Neural cell (in vitro differentiated cells): ENCODE data around the gene EIF2B2. TPM values are rescaled to one million over a fixed set of nuclear protein-coding genes. Genes with fewer than 3 reads are reported as not detected.

Source experiments
- H2AFZ ChIP-seq: fragments of 200-600, 300-800 bp; sonication (generic), shearing (Covaris generic); 2 replicates; pipeline ENCODE4 v1.6.0; 2014; ENCODE audit warnings: low read depth, mild to moderate bottlenecking, antibody characterized with exemption, low read length, moderate library complexity
- H3F3A ChIP-seq: fragments of 200-600 bp; shearing (Covaris generic); 2 replicates; pipeline ENCODE4 v1.6.1; 2016; ENCODE audit warnings: mild to moderate bottlenecking, moderate library complexity, mixed read lengths, antibody characterized with exemption, low read length; ENCODE audit not compliant: insufficient read depth, poor library complexity, severe bottlenecking
- H3K27ac ChIP-seq: fragments of 200-600, 300-800 bp; sonication (generic), shearing (Covaris generic); 2 replicates; pipeline ENCODE4 v1.5.1; 2014; ENCODE audit warnings: mild to moderate bottlenecking, low read length, moderate library complexity
- H3K27me3 ChIP-seq: fragments of 300-800, 200-600 bp; sonication (generic), shearing (Covaris generic); 2 replicates; pipeline ENCODE4 v1.6.0; 2014; ENCODE audit warnings: mild to moderate bottlenecking, low read depth, low read length, moderate library complexity; ENCODE audit not compliant: insufficient read depth
- H3K36me3 ChIP-seq: fragments of 300-800, 200-600 bp; sonication (generic), shearing (Covaris generic); 2 replicates; pipeline ENCODE4 v1.5.1; 2014; ENCODE audit warnings: mild to moderate bottlenecking, antibody characterized with exemption, low read length, moderate library complexity; ENCODE audit not compliant: insufficient read depth
- H3K4me2 ChIP-seq: fragments of 300-800, 200-600 bp; sonication (generic), shearing (Covaris generic); 2 replicates; pipeline ENCODE4 v1.6.0; 2014; ENCODE audit warnings: mild to moderate bottlenecking, low read length
- H3K4me3 ChIP-seq: fragments of 300-800, 200-600 bp; sonication (generic), shearing (Covaris generic); 2 replicates; pipeline ENCODE4 v1.5.1; 2014; ENCODE audit warnings: mild to moderate bottlenecking, low read length, moderate library complexity
- H3K79me2 ChIP-seq: fragments of 200-600 bp; shearing (Covaris generic); replicated peaks from 2 replicates; pipeline ENCODE4 v1.6.0; 2014; ENCODE audit warnings: mild to moderate bottlenecking, low read length, moderate library complexity; ENCODE audit not compliant: insufficient read depth
- H3K9ac ChIP-seq: fragments of 300-800, 200-600 bp; sonication (generic), shearing (Covaris generic); 2 replicates; pipeline ENCODE4 v1.6.1; 2016; ENCODE audit warnings: mild to moderate bottlenecking, low read length, mixed read lengths
- H3K9me2 ChIP-seq: fragments of 200-600 bp; shearing (Covaris generic); 2 replicates; pipeline ENCODE4 v1.6.1; 2016; ENCODE audit warnings: mild to moderate bottlenecking, low read length, mixed read lengths; ENCODE audit not compliant: insufficient read depth
- H3K9me3 ChIP-seq: fragments of 200-600, 300-800 bp; sonication (generic), shearing (Covaris generic); 2 replicates; pipeline ENCODE4 v1.6.1; 2016; ENCODE audit warnings: mild to moderate bottlenecking, mixed run types, low read length, moderate library complexity, mixed read lengths
- H4K20me1 ChIP-seq: fragments of 200-600 bp; shearing (Covaris generic); 2 replicates; pipeline ENCODE4 v1.6.1; 2016; ENCODE audit warnings: mild to moderate bottlenecking, mixed run types; ENCODE audit not compliant: insufficient read depth
- EP300 ChIP-seq: fragments of 450-650 bp; conservative IDR thresholded peaks from 2 replicates; pipeline ENCODE4 v1.6.1; 2014; ENCODE audit warnings: antibody characterized with exemption, mild to moderate bottlenecking, moderate library complexity; ENCODE audit not compliant: poor library complexity, severe bottlenecking
- EZH2 ChIP-seq: fragments of 200-600, 300-800 bp; shearing (Covaris generic), sonication (generic); IDR thresholded peaks from 2 replicates; pipeline ENCODE4 v1.6.1; 2014; ENCODE audit warnings: antibody characterized with exemption, low read length, borderline replicate concordance, mild to moderate bottlenecking; ENCODE audit not compliant: insufficient read depth, poor library complexity, severe bottlenecking
- MXI1 ChIP-seq: fragments of 450-650 bp; conservative IDR thresholded peaks from 2 replicates; pipeline ENCODE4 v1.6.1; 2014; ENCODE audit warnings: antibody characterized with exemption, mild to moderate bottlenecking; ENCODE audit not compliant: poor library complexity, severe bottlenecking
- POLR2AphosphoS5 ChIP-seq: IDR thresholded peaks from 2 replicates; pipeline ENCODE4 v1.6.1; 2012
- RAD21 ChIP-seq: fragments of 450-650 bp; conservative IDR thresholded peaks from 2 replicates; pipeline ENCODE4 v1.6.1; 2014; ENCODE audit warnings: antibody characterized with exemption, mild to moderate bottlenecking, moderate library complexity
- SMC3 ChIP-seq: fragments of 450-650 bp; conservative IDR thresholded peaks from 2 replicates; pipeline ENCODE4 v1.6.1; 2014; ENCODE audit warnings: antibody characterized with exemption, mild to moderate bottlenecking, moderate library complexity; ENCODE audit not compliant: poor library complexity
- TAF1 ChIP-seq: IDR thresholded peaks from 2 replicates; pipeline ENCODE4 v1.6.1; 2012; ENCODE audit warnings: low read depth
- polyA plus RNA-seq: library from polyadenylated mRNA; depleted of rRNA; stranded (reverse); fragments of >200 nt; gene quantifications from 2 replicates; pipeline ENCODE4 v1.2.3, GENCODE V29; 2014
- TF ChIP-seq, protein P1 (sequence below): fragments of 450-650 bp; IDR thresholded peaks from 2 replicates; pipeline ENCODE4 v1.5.1; 2014; ENCODE audit warnings: antibody characterized with exemption, mild to moderate bottlenecking, moderate library complexity; ENCODE audit not compliant: poor library complexity, severe bottlenecking
- TF ChIP-seq, protein P2 (sequence below): IDR thresholded peaks from 2 replicates; pipeline ENCODE4 v1.6.1; 2012; ENCODE audit warnings: borderline replicate concordance

Gene EIF2B2
- polyA plus RNA-seq, 1 donor from 2014 or later, result 43.1 TPM

DNA sequence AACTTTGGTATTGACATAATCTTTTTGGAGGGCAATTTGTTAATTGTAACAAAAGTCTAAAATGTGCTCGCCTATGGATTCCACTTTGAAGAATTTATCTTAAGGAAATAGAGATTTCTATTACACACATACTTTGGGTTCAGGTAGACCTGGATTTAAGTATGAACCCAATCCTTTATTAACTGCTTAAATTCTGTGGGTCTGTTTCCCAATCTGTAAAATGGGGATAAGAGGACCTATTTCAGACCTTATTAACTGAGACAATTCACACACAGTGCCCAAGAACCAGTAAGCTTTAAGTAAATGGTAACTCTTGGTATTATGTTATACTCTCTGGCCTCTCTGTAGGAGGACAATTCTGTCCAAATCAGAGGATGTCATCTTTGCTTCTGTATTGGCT is 822 bp upstream of the EIF2B2 start:
- Histone ChIP-seq H2AFZ (peak overlapping the region; percentile 93), H3K4me3 (peak overlapping the region; percentile 96), H3K27me3 (no peaks in the 10 kb centered on the region), H4K20me1 (no peaks in the 10 kb centered on the region), H3K36me3 (no peaks in the 10 kb centered on the region), H3K9ac (peak overlapping the region; percentile 70), H3F3A (peaks cover 6% of the 10 kb centered on the region), H3K4me2 (no peak overlapping the region), H3K27ac (peak overlapping the region; percentile 83), H3K9me3 (no peaks in the 10 kb centered on the region), H3K79me2 (peaks cover 16% of the 10 kb centered on the region), H3K9me2 (no peaks in the 10 kb centered on the region)
- no peak for TF ChIP-seq POLR2AphosphoS5
- TF ChIP-seq, protein P1, sequence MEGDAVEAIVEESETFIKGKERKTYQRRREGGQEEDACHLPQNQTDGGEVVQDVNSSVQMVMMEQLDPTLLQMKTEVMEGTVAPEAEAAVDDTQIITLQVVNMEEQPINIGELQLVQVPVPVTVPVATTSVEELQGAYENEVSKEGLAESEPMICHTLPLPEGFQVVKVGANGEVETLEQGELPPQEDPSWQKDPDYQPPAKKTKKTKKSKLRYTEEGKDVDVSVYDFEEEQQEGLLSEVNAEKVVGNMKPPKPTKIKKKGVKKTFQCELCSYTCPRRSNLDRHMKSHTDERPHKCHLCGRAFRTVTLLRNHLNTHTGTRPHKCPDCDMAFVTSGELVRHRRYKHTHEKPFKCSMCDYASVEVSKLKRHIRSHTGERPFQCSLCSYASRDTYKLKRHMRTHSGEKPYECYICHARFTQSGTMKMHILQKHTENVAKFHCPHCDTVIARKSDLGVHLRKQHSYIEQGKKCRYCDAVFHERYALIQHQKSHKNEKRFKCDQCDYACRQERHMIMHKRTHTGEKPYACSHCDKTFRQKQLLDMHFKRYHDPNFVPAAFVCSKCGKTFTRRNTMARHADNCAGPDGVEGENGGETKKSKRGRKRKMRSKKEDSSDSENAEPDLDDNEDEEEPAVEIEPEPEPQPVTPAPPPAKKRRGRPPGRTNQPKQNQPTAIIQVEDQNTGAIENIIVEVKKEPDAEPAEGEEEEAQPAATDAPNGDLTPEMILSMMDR, result no peak
- no peak for TF ChIP-seq SMC3
- no peak for TF ChIP-seq RAD21
- no peak for TF ChIP-seq EP300
- TF ChIP-seq, protein P2, sequence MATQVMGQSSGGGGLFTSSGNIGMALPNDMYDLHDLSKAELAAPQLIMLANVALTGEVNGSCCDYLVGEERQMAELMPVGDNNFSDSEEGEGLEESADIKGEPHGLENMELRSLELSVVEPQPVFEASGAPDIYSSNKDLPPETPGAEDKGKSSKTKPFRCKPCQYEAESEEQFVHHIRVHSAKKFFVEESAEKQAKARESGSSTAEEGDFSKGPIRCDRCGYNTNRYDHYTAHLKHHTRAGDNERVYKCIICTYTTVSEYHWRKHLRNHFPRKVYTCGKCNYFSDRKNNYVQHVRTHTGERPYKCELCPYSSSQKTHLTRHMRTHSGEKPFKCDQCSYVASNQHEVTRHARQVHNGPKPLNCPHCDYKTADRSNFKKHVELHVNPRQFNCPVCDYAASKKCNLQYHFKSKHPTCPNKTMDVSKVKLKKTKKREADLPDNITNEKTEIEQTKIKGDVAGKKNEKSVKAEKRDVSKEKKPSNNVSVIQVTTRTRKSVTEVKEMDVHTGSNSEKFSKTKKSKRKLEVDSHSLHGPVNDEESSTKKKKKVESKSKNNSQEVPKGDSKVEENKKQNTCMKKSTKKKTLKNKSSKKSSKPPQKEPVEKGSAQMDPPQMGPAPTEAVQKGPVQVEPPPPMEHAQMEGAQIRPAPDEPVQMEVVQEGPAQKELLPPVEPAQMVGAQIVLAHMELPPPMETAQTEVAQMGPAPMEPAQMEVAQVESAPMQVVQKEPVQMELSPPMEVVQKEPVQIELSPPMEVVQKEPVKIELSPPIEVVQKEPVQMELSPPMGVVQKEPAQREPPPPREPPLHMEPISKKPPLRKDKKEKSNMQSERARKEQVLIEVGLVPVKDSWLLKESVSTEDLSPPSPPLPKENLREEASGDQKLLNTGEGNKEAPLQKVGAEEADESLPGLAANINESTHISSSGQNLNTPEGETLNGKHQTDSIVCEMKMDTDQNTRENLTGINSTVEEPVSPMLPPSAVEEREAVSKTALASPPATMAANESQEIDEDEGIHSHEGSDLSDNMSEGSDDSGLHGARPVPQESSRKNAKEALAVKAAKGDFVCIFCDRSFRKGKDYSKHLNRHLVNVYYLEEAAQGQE, result no peak
- TF ChIP-seq MXI1, result no peak
- no peak for TF ChIP-seq EZH2
- TF ChIP-seq TAF1, result no peak

DNA sequence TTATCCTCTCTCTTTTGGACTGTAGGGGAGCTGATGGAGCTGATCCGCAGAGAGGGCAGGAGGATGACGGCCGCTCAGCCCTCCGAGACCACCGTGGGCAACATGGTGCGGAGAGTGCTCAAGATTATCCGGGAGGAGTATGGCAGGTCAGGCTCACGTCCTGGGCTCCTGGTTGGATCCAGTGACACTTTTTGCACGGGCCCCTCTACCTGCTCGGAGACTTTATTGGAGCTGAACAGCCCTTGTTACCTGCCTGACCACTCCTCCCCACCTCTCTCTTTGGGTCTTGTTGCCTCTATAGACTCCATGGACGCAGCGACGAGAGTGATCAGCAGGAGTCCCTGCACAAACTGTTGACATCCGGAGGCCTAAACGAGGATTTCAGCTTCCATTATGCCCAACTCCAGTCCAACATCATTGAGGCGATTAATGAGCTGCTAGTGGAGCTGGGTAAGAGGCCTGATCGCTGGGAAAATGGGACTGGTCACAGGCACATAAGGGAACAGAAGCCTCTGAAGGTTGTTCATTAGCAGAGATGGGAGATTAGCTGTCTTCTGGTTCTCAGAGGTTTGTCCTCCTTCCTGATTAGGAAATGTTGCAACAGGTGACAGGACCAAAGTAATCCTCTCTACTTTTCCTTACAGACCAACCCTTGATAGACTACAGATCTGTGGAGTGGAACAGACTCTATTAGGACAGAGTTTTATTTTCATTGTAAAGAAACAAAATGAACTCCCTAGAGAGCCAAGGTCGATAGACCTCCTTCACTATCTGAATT is 718 bp downstream of the EIF2B2 start:
- peak overlapping the region; percentile 83 for H3K27ac ChIP-seq
- H3K79me2 ChIP-seq, result peaks cover 16% of the 10 kb centered on the region
- no peaks in the 10 kb centered on the region for H3K9me2 ChIP-seq
- no peaks in the 10 kb centered on the region for H3K9me3 ChIP-seq
- H3K27me3 ChIP-seq, result no peaks in the 10 kb centered on the region
- H3K36me3 ChIP-seq, result peaks cover 3% of the 10 kb centered on the region
- H3K4me2 ChIP-seq, result peak overlapping the region; percentile 89
- H3K9ac ChIP-seq, result peak overlapping the region; percentile 81
- H2AFZ ChIP-seq, result peak overlapping the region; percentile 23
- TF ChIP-seq RAD21 (no peak), SMC3 (peak; percentile 5)
- peaks cover 6% of the 10 kb centered on the region for H3F3A ChIP-seq
- H3K4me3 ChIP-seq, result peak overlapping the region; percentile 96
- H4K20me1 ChIP-seq, result no peaks in the 10 kb centered on the region
